G401 (cell line): ENCODE measurements around the gene LCE1C. TPM values are rescaled to one million over a fixed set of nuclear protein-coding genes. Genes with fewer than 3 reads are reported as not detected.

ENCODE experiments used
- DNase-seq: peaks from one replicate; pipeline ENCODE4 v3.0.0-alpha.2; 2015; ENCODE audit warnings: low spot score
- in situ Hi-C: cut with HindIII; loops from 2 replicates; pipeline ENCODE4 v1.10.0; 2016; ENCODE audit warnings: low sequenced_read_pairs, mixed read lengths
- total RNA-seq: library from RNA; depleted of rRNA; stranded (reverse); fragments of >200 nt; shearing (Covaris generic); gene quantifications from 2 replicates; pipeline ENCODE4 v1.2.3, GENCODE V29; 2014; rRNA removed

The LCE1C gene
- total RNA-seq, 1 experiment from 2014 or later = not detected

GRCh38 chr1:152761609-152762213 is 44.7 kb downstream of the LCE1C start:
- in situ Hi-C loops = no loop called here
- no peak for DNase-seq

GRCh38 chr1:152760551-152761190 is 45.8 kb downstream of the LCE1C start:
- DNase-seq = no peak
- in situ Hi-C loops = no loop called here

GRCh38 chr1:152759453-152760173 is 46.8 kb downstream of the LCE1C start:
- DNase-seq = no peak
- in situ Hi-C loops = no loop called here

- in situ Hi-C loops = no loop called here
- DNase-seq = no peak
These were observed 47.8 kb downstream of the LCE1C start for GRCh38 chr1:152758636-152759035.

- DNase-seq = no peak
- in situ Hi-C loops = no loop called here
These were observed 48.7 kb downstream of the LCE1C start, which contains the start of gene KPRP for GRCh38 chr1:152757747-152758146. TSS of gene KPRP (plus strand) at chr1:152758025. CDS start at chr1:152759589, 1,564 bp downstream.

GRCh38 chr1:152756872-152757271 is 49.6 kb downstream of the LCE1C start:
- no peak for DNase-seq
- in situ Hi-C loops = no loop called here

Other genes starting within 250 kb of the LCE1C start
- not detected in 2 replicates for gene LCE3E, start 239.9 kb downstream of the LCE1C start, total RNA-seq
- not detected in 2 replicates for gene LCE3D, start 226.1 kb downstream of the LCE1C start, total RNA-seq
- gene LCE3C, start 206.4 kb downstream of the LCE1C start, total RNA-seq = not detected in 2 replicates
- gene LCE3B, start 192.8 kb downstream of the LCE1C start, total RNA-seq = not detected in 2 replicates
- not detected in 2 replicates for gene LCE3A, start 183.5 kb downstream of the LCE1C start, total RNA-seq
- not detected in 2 replicates for gene LCE2D, start 143.3 kb downstream of the LCE1C start, total RNA-seq
- not detected in 2 replicates for gene LCE2C, start 131.4 kb downstream of the LCE1C start, total RNA-seq
- not detected in 2 replicates for gene LCE2B, start 120.5 kb downstream of the LCE1C start, total RNA-seq
- gene LCE2A, start 108.3 kb downstream of the LCE1C start, total RNA-seq = not detected in 2 replicates
- gene LCE4A, start 98.5 kb downstream of the LCE1C start, total RNA-seq = not detected in 2 replicates
- gene KPRP, start 48.6 kb downstream of the LCE1C start, total RNA-seq = not detected in 2 replicates
- gene LCE1F, start 31.5 kb downstream of the LCE1C start, total RNA-seq = not detected in 2 replicates
- not detected in 2 replicates for gene LCE1E, start 20.4 kb downstream of the LCE1C start, total RNA-seq
- not detected in 2 replicates for gene LCE1D, start 9.9 kb downstream of the LCE1C start, total RNA-seq
- not detected in 2 replicates for gene LCE1B, start 5.3 kb upstream of the LCE1C start, total RNA-seq
- not detected in 2 replicates for gene LCE1A, start 20.8 kb upstream of the LCE1C start, total RNA-seq
- gene LCE6A, start 36.2 kb upstream of the LCE1C start, total RNA-seq = not detected in 2 replicates
- gene LCE7A, start 53.3 kb upstream of the LCE1C start, total RNA-seq = not detected in 2 replicates
- gene SMCP, start 71.7 kb upstream of the LCE1C start, total RNA-seq = not detected in 2 replicates
- not detected in 2 replicates for gene IVL, start 101.9 kb upstream of the LCE1C start, total RNA-seq
- not detected in 2 replicates for gene SPRR5, start 140.6 kb upstream of the LCE1C start, total RNA-seq
- not detected in 2 replicates for gene SPRR4, start 164.0 kb upstream of the LCE1C start, total RNA-seq
- gene SPRR1A, start 177.4 kb upstream of the LCE1C start, total RNA-seq = not detected in 2 replicates
- not detected in 2 replicates for gene SPRR3, start 195.1 kb upstream of the LCE1C start, total RNA-seq
- not detected in 2 replicates for gene SPRR1B, start 224.6 kb upstream of the LCE1C start, total RNA-seq
- not detected in 2 replicates for gene SPRR2D, start 234.5 kb upstream of the LCE1C start, total RNA-seq